ENCODE data around the gene PHIP. TPM values are rescaled to one million over a fixed set of nuclear protein-coding genes. Genes with fewer than 3 reads are reported as not detected.

PHIP gene
- total RNA-seq, 1 experiment from 2014 or later: 22.6 TPM

GRCh38 chr6:79078075-79078969, at the start of gene PHIP (continued):
- no peak for TF ChIP-seq REST (IDR thresholded peaks at IDR 0.05; ENCODE audit: low read depth)

GRCh38 chr6:79127660-79128059, 49.6 kb upstream of the PHIP start:
- Histone ChIP-seq H3K9me2 (ENCODE audit: insufficient read depth) (no peaks in the 10 kb centered on the region), H3K4me1 (ENCODE audit: control insufficient read depth in 1 of 2, insufficient read depth in 2 of 2, low read length in 2 of 2) (no peaks in the 10 kb centered on the region), H3K27ac (ENCODE audit: low read depth, low read length) (no peak overlapping the region), H3K79me2 (ENCODE audit: insufficient read depth, low read length) (no peaks in the 10 kb centered on the region), H3K4me3 (replicated peaks in 1 of 2; ENCODE audit: low read depth in 1 of 2, low read length in 2 of 2) (no peak overlapping the region), H4K20me1 (ENCODE audit: insufficient read depth) (no peaks in the 10 kb centered on the region), H3K27me3 (ENCODE audit: insufficient read depth, low read length) (no peaks in the 10 kb centered on the region), H3K9ac (ENCODE audit: low read length) (no peak overlapping the region), H3K9me3 (ENCODE audit: control insufficient read depth in 1 of 2, insufficient read depth in 1 of 2, low read depth in 1 of 2, low read length in 2 of 2) (no peaks in the 10 kb centered on the region), H3K4me2 (ENCODE audit: low read length) (no peak overlapping the region), H2AFZ (ENCODE audit: low read depth, low read length, poor library complexity, severe bottlenecking) (no peak overlapping the region), H3K36me3 (ENCODE audit: control insufficient read depth in 1 of 2, insufficient read depth in 2 of 2, low read length in 2 of 2) (no peaks in the 10 kb centered on the region)
- intact Hi-C loops (cut with micrococcal nuclease): no loop called here
- BruUV-seq (replicated peaks): no TSS peak
- ChIA-PET POLR2A (no interaction called here), RAD21 (ENCODE audit: low non-redundant PET in 1 of 2, low total read pairs in 2 of 2, uncharacterized antibody in 2 of 2, unreplicated experiment in 2 of 2) (no interaction called here), CTCF (no interaction called here)
- TF ChIP-seq, protein P1, sequence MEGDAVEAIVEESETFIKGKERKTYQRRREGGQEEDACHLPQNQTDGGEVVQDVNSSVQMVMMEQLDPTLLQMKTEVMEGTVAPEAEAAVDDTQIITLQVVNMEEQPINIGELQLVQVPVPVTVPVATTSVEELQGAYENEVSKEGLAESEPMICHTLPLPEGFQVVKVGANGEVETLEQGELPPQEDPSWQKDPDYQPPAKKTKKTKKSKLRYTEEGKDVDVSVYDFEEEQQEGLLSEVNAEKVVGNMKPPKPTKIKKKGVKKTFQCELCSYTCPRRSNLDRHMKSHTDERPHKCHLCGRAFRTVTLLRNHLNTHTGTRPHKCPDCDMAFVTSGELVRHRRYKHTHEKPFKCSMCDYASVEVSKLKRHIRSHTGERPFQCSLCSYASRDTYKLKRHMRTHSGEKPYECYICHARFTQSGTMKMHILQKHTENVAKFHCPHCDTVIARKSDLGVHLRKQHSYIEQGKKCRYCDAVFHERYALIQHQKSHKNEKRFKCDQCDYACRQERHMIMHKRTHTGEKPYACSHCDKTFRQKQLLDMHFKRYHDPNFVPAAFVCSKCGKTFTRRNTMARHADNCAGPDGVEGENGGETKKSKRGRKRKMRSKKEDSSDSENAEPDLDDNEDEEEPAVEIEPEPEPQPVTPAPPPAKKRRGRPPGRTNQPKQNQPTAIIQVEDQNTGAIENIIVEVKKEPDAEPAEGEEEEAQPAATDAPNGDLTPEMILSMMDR (IDR thresholded peaks at IDR 0.05 in 2 of 3, conservative IDR thresholded peaks at IDR 0.05 in 1 of 3; ENCODE audit: borderline replicate concordance in 1 of 3, insufficient read depth in 1 of 3, low read depth in 2 of 3, low read length in 2 of 3): peak in 2 of 3 experiments; percentile 23; a peak in 2 of 6 replicates
- TF ChIP-seq EZH2phosphoT487 (IDR thresholded peaks at IDR 0.05; ENCODE audit: borderline replicate concordance): no peak
- 0 out of 2 replicates have a peak, but pooled peaks have one; percentile 13 for TF ChIP-seq RAD21 (IDR thresholded peaks at IDR 0.05; ENCODE audit: low read depth)
- ATAC-seq (peak; percentile 78), DNase-seq (ENCODE audit: low read depth, low spot score) (no peak)

Data from HCT116 (cell line).